Skeletal muscle tissue (tissue), 4 donors: ENCODE measurements around the gene JAK2. TPM values are rescaled to one million over a fixed set of nuclear protein-coding genes. Genes with fewer than 3 reads are reported as not detected.
"Not testable (repeated sequence)": the region's sequence is repeated elsewhere in the genome, so short reads cannot be mapped to it uniquely, and the experiment has no call there.

Experiments used
- H3K27ac ChIP-seq: one replicate; pipeline ENCODE4 v1.7.0; 2013; ENCODE audit warnings: mild to moderate bottlenecking, low read depth, low read length, inconsistent platforms
- H3K27me3 ChIP-seq, 3 donors: one replicate each; pipeline ENCODE4 v1.7.0; 2013; ENCODE audit warnings: low read length in 3 of 3; ENCODE audit not compliant: control insufficient read depth in 3 of 3, insufficient read depth in 3 of 3
- H3K36me3 ChIP-seq, 3 donors: one replicate each; pipeline ENCODE4 v1.7.0; 2013; ENCODE audit warnings: low read length in 3 of 3; ENCODE audit not compliant: control insufficient read depth in 3 of 3, insufficient read depth in 3 of 3
- H3K4me1 ChIP-seq, 3 donors: one replicate each; pipeline ENCODE4 v1.7.0; 2013; ENCODE audit warnings: low read length in 3 of 3, mild to moderate bottlenecking in 3 of 3; ENCODE audit not compliant: control insufficient read depth in 3 of 3, insufficient read depth in 3 of 3
- H3K4me3 ChIP-seq, 3 donors: one replicate each; pipeline ENCODE4 v1.7.0; 2013; ENCODE audit warnings: low read length in 3 of 3
- H3K9ac ChIP-seq, 3 donors: one replicate each; pipeline ENCODE4 v1.7.0; 2013; ENCODE audit warnings: low read length in 3 of 3, mild to moderate bottlenecking in 3 of 3, moderate library complexity in 2 of 3, low read depth in 1 of 3
- H3K9me3 ChIP-seq, 3 donors: one replicate each; pipeline ENCODE4 v1.7.0; 2013; ENCODE audit warnings: low read length in 3 of 3; ENCODE audit not compliant: control insufficient read depth in 3 of 3
- total RNA-seq: library from RNA; depleted of rRNA; stranded (reverse); fragments of >200 nt; gene quantifications from one replicate; pipeline ENCODE4 v1.2.3, GENCODE V29; 2014
- donor health status: Osteomylitis.

Gene JAK2
- total RNA-seq, 1 donor from 2014 or later: 14.6 TPM

DNA sequence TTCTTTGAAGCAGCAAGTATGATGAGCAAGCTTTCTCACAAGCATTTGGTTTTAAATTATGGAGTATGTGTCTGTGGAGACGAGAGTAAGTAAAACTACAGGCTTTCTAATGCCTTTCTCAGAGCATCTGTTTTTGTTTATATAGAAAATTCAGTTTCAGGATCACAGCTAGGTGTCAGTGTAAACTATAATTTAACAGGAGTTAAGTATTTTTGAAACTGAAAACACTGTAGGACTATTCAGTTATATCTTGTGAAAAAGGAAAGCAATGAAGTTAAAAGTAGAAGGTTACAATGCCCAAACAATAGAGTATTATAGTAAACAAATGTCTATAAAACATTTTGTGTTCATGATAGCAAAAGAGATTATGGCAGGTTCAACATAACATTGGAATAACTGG, 88.6 kb downstream of the JAK2 start:
- H3K27me3 ChIP-seq: no peaks in the 10 kb centered on the region
- no peaks in the 10 kb centered on the region for H3K4me1 ChIP-seq
- no peak overlapping the region for H3K4me3 ChIP-seq
- no peak overlapping the region for H3K9ac ChIP-seq
- no peaks in the 10 kb centered on the region for H3K9me3 ChIP-seq
- no peak overlapping the region for H3K27ac ChIP-seq
- H3K36me3 ChIP-seq: peaks cover 20 to 46% (median 32%) of the 10 kb centered on the region in 3 donors

DNA sequence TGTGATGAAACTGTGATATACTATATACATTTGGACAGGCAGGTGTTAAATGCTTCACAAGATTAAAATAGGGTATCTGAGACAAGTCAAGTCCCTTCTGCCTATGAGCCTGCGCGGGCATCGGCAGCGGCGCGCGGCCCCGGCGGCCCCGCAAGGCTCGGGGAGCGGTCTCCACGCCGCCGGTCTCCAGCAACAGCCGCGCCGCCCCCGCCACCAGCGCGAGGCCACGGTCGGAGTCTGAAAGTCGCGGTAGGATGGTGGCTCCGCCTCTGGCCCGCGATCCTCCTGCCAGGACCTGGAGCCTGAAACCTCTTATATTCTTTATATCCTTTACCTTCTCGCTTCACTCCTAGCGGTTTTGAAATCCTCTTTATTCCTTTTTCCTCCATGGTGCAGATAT, 100.9 kb downstream of the JAK2 start:
- no peak overlapping the region for H3K4me3 ChIP-seq
- no peaks in the 10 kb centered on the region for H3K4me1 ChIP-seq
- H3K36me3 ChIP-seq: peaks cover 22 to 40% (median 30%) of the 10 kb centered on the region in 3 donors
- no peak overlapping the region for H3K9ac ChIP-seq
- H3K9me3 ChIP-seq: no peaks in the 10 kb centered on the region
- no peak overlapping the region for H3K27ac ChIP-seq
- H3K27me3 ChIP-seq: no peaks in the 10 kb centered on the region

DNA sequence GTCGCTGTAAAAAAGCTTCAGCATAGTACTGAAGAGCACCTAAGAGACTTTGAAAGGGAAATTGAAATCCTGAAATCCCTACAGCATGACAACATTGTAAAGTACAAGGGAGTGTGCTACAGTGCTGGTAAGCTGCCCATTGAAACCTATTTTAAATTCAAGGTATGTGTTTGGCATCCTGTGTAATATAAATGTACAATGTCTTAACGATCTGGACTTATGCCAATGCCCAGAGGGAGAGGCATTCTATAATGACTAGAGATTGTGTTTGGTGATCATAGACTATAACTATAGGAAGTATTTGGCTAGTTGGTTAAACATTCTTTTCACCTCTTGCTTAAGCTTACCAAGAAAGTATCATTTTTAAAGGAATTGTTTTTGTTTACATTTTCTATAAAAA, 104.7 kb downstream of the JAK2 start:
- no peaks in the 10 kb centered on the region for H3K27me3 ChIP-seq
- no peaks in the 10 kb centered on the region for H3K9me3 ChIP-seq
- peaks cover 10 to 26% (median 19%) of the 10 kb centered on the region in 3 donors for H3K36me3 ChIP-seq
- no peak overlapping the region for H3K4me3 ChIP-seq
- no peak overlapping the region for H3K27ac ChIP-seq
- H3K4me1 ChIP-seq: no peaks in the 10 kb centered on the region
- H3K9ac ChIP-seq: no peak overlapping the region

DNA sequence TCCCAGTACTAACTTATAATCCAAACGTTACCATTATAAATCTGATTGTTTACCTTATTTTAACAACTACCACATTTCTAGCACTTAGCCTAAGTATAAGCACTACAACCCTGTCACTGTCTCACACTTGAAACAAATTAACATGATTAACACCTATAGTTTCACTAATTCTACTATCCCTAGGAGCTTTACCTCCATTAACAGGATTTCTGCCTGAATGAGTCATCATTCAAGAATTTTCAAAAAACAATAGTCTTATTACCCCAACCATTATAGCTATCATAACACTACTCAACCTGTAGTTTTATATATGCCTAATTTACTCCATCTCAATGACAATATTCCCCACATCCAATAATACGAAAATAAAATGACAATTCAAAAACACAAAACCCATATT, 110.7 kb downstream of the JAK2 start:
- H3K27ac ChIP-seq: no peak overlapping the region
- H3K9me3 ChIP-seq: no peaks in the 10 kb centered on the region
- H3K9ac ChIP-seq: no peak overlapping the region
- H3K4me3 ChIP-seq: no peak overlapping the region
- H3K4me1 ChIP-seq: no peaks in the 10 kb centered on the region
- peaks cover 0 to 6% (median 2%) of the 10 kb centered on the region in 3 donors for H3K36me3 ChIP-seq
- no peaks in the 10 kb centered on the region for H3K27me3 ChIP-seq

DNA sequence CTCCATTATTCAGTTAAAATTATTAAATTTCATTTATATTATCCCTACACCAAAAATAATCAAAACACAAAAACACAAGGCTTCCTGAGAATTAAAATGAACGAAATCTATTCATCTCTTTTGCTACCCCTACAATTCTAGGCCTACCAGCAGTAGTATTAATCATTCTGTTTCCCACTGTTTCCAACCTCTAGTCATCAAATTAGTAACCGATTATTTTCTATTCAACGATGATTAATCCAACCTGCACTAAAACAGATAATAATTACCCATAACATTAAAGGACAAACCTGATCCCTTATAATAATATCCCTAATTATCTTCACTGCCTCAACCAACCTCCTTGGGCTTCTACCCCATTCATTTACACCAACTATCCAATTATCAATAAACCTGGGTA, 114.4 kb downstream of the JAK2 start:
- Histone ChIP-seq H3K27me3 (no peaks in the 10 kb centered on the region), H3K4me1 (no peaks in the 10 kb centered on the region), H3K4me3 (no peak overlapping the region)

DNA sequence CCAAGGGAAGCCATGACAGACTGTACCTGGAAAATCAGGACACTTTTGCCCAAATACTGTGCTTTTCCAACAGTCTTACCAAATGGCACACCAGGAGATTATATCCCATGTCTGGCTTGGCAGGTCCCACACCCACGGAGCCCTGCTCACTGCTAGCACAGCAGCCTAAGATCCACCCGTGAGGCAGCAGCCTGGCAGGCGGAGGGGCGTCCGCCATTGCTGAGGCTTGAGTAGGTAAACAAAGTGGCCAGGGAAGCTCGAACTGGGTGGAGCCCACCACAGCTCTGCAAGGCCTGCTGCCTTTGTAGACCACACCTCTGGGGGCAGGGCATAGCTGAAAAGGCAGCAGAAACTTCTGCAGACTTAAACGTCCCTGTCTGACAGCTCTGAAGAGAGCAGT, 116.1 kb downstream of the JAK2 start:
- not testable (repeated sequence) for H3K27me3 ChIP-seq, H3K4me1 ChIP-seq, H3K9ac ChIP-seq, H3K9me3 ChIP-seq, H3K4me3 ChIP-seq, H3K27ac ChIP-seq
- peaks cover 6 to 14% (median 10%) of the 10 kb centered on the region in 3 donors for H3K36me3 ChIP-seq

More for the DNA sequence above, 114.4 kb downstream of the JAK2 start:
- H3K9ac ChIP-seq: no peak overlapping the region
- no peak overlapping the region for H3K27ac ChIP-seq
- no peaks in the 10 kb centered on the region for H3K9me3 ChIP-seq
- peaks cover 6 to 14% (median 10%) of the 10 kb centered on the region in 3 donors for H3K36me3 ChIP-seq

DNA sequence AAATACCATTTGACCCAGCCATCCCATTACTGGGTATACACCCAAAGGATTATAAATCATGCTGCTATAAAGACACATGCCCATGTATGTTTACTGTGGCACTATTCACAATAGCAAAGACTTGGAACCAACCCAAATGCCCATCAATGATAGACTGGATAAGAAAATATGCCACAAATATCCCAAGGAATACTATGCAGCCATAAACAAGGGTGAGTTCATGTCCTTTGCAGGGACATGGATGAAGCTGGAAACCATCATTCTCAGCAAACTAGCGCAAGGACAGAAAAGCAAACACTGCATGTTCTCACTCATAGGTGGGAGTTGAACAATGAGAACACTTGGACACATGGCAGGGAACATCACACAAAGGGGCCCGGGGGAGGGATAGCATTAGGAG, 121.4 kb downstream of the JAK2 start:
- H3K4me3 ChIP-seq, H3K27me3 ChIP-seq, H3K9ac ChIP-seq, H3K27ac ChIP-seq, H3K9me3 ChIP-seq, H3K4me1 ChIP-seq: not testable (repeated sequence)
- peaks cover 9 to 16% (median 10%) of the 10 kb centered on the region in 3 donors for H3K36me3 ChIP-seq

DNA sequence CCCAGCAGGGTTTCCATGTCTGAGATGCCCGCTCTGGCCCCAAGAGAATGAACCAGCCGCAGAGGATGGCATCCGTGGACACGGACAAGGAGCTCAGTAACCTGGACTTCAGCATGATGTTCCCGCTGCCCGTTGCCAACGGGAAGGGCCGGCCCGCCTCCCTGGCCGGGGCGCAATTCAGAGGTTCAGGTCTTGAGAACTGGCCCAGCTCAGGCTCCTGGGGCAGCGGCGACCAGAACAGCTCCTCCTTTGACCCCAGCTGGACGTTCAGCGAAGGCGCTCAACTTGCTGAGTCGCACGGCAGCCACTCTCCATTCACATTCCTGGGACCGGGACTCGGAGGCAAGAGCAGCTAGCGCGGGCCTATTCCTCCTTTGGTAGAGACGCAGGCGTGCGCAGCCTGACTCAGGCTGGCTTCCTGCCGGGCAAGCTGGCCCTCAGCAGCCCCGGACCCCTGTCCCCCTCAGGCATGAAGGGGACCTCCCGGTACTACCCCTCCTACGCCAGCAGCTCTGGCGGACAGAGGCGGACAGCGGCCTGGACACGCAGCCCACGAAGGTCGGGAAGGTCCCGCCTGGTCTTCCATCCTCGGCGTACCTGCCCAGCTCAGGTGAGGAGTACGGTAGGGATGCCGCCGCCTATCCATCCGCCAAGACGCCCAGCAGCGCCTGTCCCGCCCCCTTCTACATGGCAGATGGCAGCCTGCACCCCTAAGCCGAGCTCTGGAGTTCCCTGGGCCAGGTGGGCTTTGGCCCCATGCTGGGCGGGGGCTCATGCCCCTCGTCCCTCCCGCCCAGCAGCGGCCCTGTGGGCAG, 126.0 kb downstream of the JAK2 start:
- Histone ChIP-seq H3K9ac (no peak overlapping the region), H3K4me3 (no peak overlapping the region), H3K4me1 (no peaks in the 10 kb centered on the region), H3K36me3 (peaks cover 38 to 43% (median 38%) of the 10 kb centered on the region in 3 donors), H3K27me3 (no peaks in the 10 kb centered on the region), H3K27ac (no peak overlapping the region), H3K9me3 (no peaks in the 10 kb centered on the region)

DNA sequence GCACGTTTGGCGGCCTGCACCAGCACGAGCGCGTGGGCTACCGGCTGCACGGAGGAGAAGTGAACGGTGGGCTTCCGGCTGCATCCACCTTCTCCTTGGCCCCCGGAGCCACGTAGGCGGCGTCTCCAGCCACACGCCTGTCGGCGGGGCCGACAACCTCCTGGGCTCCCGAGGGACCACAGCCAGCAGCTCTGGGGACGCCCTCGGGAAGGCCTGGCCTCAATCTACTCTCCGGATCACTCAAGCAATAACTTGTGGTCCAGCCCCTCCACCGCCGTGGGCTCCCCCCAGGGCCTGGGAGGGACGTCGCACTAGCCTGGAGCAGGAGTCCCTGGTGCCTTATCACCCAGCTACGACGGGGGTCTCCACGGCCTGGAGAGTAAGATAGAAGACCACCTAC, 126.6 kb downstream of the JAK2 start:
- Histone ChIP-seq H3K9me3 (no peaks in the 10 kb centered on the region), H3K27me3 (no peaks in the 10 kb centered on the region), H3K36me3 (peaks cover 38 to 43% (median 38%) of the 10 kb centered on the region in 3 donors), H3K9ac (no peak overlapping the region), H3K27ac (no peak overlapping the region), H3K4me1 (no peaks in the 10 kb centered on the region), H3K4me3 (no peak overlapping the region)

DNA sequence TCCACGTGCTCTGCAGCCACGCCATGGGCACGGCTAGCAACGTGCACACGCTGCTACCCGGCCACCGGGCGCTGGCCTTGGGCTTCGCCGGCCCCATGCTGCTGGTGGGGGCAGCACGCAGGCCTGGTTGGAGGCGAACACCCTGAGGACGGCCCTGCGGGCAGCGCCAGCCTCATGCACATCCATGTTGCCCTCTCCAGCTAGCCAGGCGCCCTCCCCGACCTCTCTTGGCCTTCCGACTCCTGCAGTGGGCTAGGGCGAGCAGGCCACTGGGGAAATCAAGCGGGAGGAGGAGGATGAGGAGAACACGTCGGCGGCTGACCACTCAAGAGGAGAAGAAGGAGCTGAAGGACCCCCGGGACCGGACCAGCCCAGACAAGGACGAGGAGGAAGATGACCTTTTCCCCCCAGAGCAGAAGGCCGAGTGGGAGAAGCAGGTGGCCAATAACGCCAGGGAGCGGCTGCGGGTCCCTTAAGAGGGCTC, 127.1 kb downstream of the JAK2 start:
- Histone ChIP-seq H3K9me3 (no peaks in the 10 kb centered on the region), H3K4me3 (no peak overlapping the region), H3K9ac (no peak overlapping the region), H3K27ac (no peak overlapping the region), H3K4me1 (no peaks in the 10 kb centered on the region), H3K27me3 (no peaks in the 10 kb centered on the region), H3K36me3 (peaks cover 38 to 43% (median 38%) of the 10 kb centered on the region in 3 donors)
